ENCODE data around the gene COL4A1.

GRCh38 chr13:110113284-110113764, 193.6 kb downstream of the COL4A1 start:
- TF ChIP-seq, protein P1, sequence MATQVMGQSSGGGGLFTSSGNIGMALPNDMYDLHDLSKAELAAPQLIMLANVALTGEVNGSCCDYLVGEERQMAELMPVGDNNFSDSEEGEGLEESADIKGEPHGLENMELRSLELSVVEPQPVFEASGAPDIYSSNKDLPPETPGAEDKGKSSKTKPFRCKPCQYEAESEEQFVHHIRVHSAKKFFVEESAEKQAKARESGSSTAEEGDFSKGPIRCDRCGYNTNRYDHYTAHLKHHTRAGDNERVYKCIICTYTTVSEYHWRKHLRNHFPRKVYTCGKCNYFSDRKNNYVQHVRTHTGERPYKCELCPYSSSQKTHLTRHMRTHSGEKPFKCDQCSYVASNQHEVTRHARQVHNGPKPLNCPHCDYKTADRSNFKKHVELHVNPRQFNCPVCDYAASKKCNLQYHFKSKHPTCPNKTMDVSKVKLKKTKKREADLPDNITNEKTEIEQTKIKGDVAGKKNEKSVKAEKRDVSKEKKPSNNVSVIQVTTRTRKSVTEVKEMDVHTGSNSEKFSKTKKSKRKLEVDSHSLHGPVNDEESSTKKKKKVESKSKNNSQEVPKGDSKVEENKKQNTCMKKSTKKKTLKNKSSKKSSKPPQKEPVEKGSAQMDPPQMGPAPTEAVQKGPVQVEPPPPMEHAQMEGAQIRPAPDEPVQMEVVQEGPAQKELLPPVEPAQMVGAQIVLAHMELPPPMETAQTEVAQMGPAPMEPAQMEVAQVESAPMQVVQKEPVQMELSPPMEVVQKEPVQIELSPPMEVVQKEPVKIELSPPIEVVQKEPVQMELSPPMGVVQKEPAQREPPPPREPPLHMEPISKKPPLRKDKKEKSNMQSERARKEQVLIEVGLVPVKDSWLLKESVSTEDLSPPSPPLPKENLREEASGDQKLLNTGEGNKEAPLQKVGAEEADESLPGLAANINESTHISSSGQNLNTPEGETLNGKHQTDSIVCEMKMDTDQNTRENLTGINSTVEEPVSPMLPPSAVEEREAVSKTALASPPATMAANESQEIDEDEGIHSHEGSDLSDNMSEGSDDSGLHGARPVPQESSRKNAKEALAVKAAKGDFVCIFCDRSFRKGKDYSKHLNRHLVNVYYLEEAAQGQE (IDR thresholded peaks at IDR 0.05; ENCODE audit: insufficient read depth in 1 of 2, low read depth in 2 of 2, low read length in 2 of 2): no peak
- no peak for TF ChIP-seq TAF1 (IDR thresholded peaks at IDR 0.05; ENCODE audit: borderline replicate concordance, insufficient read depth, low read length)
